OCI-LY7 (cell line): ENCODE results near the gene DGUOK.

ENCODE experiments used
- EZH2phosphoT487 ChIP-seq: fragments of 200-600 bp; sonication (generic); IDR thresholded peaks from 2 replicates; pipeline ENCODE4 v1.6.1; 2018; ENCODE audit warnings: low read depth, borderline replicate concordance, mild to moderate bottlenecking, mixed run types, antibody characterized with exemption, low read length, moderate library complexity, mixed read lengths
- TF ChIP-seq, protein P1 (sequence below): fragments of 200-600 bp; sonication (generic); conservative IDR thresholded peaks from 2 replicates; pipeline ENCODE4 v1.5.1; 2014; ENCODE audit warnings: mild to moderate bottlenecking, antibody characterized with exemption, low read length, moderate library complexity, mixed read lengths

DNA sequence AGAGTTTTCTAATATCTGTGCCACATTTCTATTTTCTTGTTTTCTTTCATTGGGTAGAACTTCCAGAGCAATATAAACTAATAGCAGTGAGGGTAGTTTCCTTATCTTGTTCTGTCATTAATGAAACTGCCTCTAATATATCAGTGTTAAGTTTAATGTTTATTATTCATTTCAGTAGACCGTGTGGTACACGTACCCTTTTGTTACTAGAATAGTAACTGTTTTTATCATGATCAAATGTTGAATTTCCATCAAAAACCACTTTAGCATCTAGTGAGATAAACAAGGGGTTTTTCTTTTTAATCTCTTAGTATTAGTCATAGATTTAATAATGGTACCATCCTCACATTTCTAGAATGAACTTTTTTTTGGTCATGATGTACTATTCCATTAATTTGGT is 16.0 kb downstream of the DGUOK start:
- TF ChIP-seq, protein P1, sequence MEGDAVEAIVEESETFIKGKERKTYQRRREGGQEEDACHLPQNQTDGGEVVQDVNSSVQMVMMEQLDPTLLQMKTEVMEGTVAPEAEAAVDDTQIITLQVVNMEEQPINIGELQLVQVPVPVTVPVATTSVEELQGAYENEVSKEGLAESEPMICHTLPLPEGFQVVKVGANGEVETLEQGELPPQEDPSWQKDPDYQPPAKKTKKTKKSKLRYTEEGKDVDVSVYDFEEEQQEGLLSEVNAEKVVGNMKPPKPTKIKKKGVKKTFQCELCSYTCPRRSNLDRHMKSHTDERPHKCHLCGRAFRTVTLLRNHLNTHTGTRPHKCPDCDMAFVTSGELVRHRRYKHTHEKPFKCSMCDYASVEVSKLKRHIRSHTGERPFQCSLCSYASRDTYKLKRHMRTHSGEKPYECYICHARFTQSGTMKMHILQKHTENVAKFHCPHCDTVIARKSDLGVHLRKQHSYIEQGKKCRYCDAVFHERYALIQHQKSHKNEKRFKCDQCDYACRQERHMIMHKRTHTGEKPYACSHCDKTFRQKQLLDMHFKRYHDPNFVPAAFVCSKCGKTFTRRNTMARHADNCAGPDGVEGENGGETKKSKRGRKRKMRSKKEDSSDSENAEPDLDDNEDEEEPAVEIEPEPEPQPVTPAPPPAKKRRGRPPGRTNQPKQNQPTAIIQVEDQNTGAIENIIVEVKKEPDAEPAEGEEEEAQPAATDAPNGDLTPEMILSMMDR: no peak
- no peak for TF ChIP-seq EZH2phosphoT487
